GM12875 (cell line): ENCODE data around the gene GPR161.

Experiments used
- H3K4me3 ChIP-seq: one replicate; pipeline ENCODE4 v1.5.1; 2011; ENCODE audit warnings: low read depth, low read length, control low read depth
- CTCF ChIP-seq: IDR thresholded peaks from 2 replicates; pipeline ENCODE4 v1.5.1; 2011; ENCODE audit warnings: low read depth, mild to moderate bottlenecking, control low read depth, inconsistent platforms, low read length, moderate library complexity, borderline replicate concordance; ENCODE audit not compliant: insufficient read depth

GPR161 gene

GRCh38 chr1:168146626-168147025 is 9.9 kb upstream of the GPR161 start:
- no peak overlapping the region for H3K4me3 ChIP-seq
- no peak for TF ChIP-seq CTCF

- no peak for TF ChIP-seq CTCF
- no peak overlapping the region for H3K4me3 ChIP-seq
These were observed 9.4 kb upstream of the GPR161 start for GRCh38 chr1:168146160-168146539.

- H3K4me3 ChIP-seq = no peak overlapping the region
- peak; percentile 97 for TF ChIP-seq CTCF
These were observed 8.7 kb upstream of the GPR161 start for GRCh38 chr1:168145184-168146159.

GRCh38 chr1:168141871-168142385 is 5.2 kb upstream of the GPR161 start:
- TF ChIP-seq CTCF = no peak
- no peak overlapping the region for H3K4me3 ChIP-seq

DNA sequence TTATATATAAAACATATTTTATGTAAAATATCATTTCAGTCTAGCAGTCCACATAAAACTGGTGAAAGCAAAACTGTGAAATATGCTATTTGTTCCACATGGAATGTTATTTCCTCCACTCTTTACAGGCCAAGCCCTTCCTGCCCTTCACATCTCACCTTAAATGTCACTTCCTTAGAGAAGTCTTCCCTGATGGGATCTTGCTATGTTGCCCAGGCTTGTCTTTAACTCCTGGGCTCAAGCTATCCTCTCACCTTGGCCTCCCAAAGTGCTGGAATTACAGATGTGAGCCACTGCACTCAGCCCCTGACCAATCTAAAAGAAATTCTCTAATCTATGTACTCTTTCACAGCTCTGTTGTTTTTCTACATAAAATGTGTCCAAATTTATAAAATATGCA is 2.3 kb upstream of the GPR161 start:
- TF ChIP-seq CTCF = no peak
- H3K4me3 ChIP-seq = no peak overlapping the region

DNA sequence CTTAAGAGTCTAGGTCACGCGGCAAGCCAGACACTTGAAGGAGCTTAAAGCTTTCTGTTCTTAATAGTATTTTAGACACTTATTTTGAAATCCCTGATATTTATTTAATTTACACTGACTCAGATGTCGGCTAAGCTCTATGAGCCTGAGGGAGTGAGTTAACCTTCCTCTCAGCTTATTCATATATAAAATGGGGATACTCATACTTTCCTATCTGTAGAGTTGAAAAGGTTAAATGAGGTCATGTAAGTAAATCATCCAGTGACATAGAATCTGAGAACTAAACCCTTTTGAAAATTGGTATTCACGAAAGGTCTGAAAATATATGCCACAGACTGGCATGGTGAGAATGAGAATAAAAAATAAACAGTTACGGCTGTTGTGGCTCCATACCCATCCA is 1.4 kb upstream of the GPR161 start:
- no peak for TF ChIP-seq CTCF

GRCh38 chr1:168137515-168137821 is 738 bp upstream of the GPR161 start:
- no peak for TF ChIP-seq CTCF

More for the DNA sequence above, 1.4 kb upstream of the GPR161 start:
- no peak overlapping the region for H3K4me3 ChIP-seq

More at GRCh38 chr1:168137515-168137821, 738 bp upstream of the GPR161 start:
- H3K4me3 ChIP-seq = peak overlapping the region; percentile 48
